Fibroblast of the conjunctiva (primary cell): ENCODE measurements around the gene USP3.

Experiments used
- DNase-seq: peaks from one replicate; pipeline ENCODE4 v3.0.0-alpha.2; 2010; ENCODE audit warnings: low read depth

The USP3 gene

DNA sequence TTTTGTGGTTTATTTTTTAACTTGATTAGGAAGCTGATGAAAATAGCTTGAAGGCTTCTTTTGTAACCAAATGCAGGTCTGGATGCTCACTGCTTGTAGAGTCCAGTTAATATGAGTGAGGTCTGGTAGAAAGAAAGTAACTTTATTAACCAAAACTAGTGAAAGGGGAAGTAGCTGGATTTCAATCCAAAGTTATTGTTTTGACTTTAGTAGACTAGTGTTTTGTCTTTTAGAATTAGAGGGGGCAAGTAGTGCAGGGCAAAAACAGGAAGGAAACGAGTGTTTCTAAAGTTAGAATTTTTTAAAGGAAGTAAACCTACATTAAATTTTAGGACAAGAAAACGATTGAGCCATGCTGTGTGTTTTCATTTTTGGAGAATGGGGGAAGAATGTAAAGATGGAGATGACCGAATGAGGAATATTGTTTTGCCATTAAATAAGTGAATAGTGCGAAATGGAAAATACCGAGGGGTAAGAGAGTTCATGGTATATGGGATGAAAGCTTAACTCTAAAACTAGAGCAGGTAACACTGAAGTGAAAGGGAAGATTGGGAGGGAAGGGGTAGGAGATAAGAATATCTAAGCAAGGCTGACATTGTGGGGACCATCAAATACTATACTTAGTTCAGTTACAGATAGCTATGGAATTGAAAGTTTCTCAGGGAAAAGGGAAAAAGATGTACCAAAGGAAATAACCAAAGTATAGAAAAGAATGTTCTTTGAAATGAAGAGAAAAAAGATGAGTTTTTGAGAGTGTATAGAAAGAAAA is 40.0 kb downstream of the USP3 start:
- DNase-seq: no peak

- DNase-seq: no peak
Measured at GRCh38 chr15:63545520-63545919, 41.1 kb downstream of the USP3 start.

- no peak for DNase-seq
Measured at GRCh38 chr15:63551400-63551799, 47.0 kb downstream of the USP3 start.

- peak; percentile 77 for DNase-seq
Measured at GRCh38 chr15:63553388-63553791, 49.0 kb downstream of the USP3 start.

DNA sequence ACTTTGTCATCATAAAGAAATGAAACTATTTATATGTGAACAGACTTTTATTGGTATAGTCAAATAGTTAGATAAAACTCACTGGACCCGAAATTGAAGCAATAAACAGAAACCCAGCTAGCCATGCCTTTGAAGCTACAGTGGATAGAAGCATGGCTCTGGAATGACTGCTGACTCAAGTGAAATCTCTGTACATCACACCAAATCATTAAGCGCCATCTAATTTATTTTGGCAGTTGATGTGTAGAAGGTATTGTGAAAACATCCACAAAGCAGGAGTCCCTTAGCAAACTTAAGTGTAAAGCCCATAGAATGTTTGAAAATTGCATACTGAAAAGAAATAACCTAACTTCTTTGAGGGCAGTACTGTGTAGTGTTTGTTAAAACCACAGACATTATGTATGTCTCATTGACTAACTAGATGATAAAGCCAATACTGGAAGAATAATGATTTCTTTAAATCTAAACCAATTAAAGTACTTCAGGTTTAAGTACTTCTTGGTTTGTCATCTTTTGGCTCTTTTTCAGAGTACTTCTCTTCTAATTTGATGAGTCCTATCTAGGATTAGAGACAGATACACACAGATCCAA is 50.0 kb downstream of the USP3 start:
- DNase-seq: no peak

GRCh38 chr15:63555507-63555906 is 51.1 kb downstream of the USP3 start:
- DNase-seq: no peak

DNA sequence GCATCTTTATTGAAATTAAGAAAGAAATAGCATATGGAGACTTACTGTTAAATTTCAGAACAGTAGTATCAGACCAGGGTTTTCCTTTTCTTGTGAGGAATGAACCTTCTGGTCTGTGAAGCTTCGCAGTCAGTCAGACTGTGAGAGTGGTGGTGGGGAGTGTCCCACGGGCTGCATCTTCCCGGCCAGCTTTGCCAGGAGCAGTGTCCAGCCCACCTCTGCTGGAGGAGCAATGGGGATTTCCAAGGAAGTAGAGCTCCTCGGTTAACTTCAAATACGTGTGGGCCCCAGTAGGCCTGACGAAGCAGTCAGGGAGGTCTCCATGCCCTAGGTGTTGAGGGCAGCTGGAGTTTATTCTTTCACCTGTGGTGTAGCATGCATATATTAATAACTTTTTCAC is 51.9 kb downstream of the USP3 start:
- DNase-seq: no peak

DNA sequence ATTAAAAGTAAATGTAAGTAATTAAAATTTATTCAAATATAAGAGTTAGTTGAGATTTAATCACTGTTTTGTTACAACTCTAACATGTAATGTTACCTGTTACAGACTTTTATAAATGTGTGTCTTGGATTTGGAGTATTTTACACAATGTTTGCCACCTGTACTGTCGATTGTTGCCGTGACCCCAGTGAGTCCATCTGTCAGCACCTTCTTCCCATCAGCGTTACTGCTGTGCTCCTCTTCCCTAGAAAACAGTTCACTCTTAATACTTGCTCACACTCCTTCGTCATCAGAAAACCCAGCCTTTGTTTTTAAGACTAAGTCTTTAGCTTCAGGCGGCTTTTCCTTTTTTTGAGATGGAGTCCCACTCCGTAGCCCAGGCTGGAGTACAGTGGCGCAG is 52.3 kb downstream of the USP3 start:
- DNase-seq: no peak

DNA sequence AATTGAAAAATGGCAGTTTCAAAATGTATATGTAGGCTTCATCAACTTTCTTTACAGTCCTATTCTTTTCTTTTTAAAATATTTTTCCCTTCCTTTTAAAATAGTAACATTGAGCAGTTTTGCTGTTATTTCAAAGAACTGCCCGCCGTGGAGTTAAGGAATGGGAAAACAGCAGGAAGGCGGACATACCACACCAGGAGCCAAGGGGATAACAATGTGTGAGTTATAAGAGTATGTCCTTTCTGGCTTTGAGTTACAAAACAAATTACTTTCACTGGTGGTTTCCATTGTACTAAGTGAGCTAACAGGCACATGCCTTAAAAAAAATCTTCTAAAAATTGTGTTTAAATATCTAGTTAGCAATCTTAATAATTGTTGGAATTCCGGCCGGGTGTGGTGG is 55.4 kb downstream of the USP3 start:
- DNase-seq: no peak

- DNase-seq: no peak
Measured at GRCh38 chr15:63560741-63561448, 56.5 kb downstream of the USP3 start.

GRCh38 chr15:63564093-63564492 is 59.7 kb downstream of the USP3 start:
- no peak for DNase-seq

- no peak for DNase-seq
Measured at GRCh38 chr15:63565536-63566186, 61.3 kb downstream of the USP3 start.

DNA sequence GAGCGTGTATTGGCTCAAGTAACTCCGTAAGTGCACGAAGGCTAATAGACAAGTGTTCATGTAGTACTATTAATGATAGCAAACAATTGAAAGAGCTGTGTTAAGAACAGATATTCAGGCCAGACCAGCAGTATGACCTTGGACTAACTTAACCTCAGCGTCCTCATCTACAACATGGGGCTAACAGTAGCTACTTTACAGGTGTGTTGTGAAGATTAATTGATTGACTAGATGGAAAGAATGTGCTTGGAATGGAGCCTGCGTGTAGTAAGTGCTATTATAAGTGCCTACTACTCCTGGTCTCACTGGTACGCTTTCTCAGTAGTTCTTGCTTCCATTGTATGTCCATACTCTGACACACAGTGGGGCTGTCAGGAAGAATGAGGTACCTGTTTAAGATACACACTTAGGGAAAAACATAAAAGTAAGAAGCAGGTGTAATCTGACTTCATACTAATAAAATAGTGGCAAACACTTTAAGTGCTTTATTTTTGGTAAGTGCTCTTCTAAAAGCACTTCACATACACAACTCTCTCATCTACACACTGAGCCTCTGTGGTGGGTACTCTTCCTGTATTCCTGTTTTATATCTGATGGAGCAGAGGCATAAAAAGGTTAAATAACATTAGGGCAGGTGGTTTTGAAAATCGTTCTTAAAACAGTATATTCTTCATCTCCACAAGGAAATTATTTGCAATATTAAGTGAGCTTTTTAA is 68.5 kb downstream of the USP3 start:
- DNase-seq: no peak

GRCh38 chr15:63573533-63573932 is 69.1 kb downstream of the USP3 start:
- DNase-seq: no peak

DNA sequence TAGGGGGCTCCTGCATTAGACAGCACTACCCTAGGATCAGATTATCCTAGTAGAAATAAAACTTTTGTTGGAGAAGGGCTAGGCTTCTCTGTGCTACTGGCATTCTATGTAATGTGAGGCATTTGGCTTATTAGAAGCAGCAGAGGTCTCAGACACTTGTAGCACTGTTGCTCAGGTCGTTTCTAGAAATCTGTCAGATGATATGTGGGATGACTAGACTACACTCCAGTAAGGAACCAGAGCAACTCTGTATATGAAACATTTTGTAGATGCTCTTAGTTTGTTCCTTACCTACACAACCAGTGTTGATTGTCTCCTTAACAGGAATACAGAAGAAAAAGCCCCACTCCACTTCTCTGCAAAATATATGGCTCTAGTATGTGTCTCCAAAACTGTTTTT is 70.9 kb downstream of the USP3 start:
- DNase-seq: no peak

GRCh38 chr15:63576441-63576840 is 72.0 kb downstream of the USP3 start:
- no peak for DNase-seq

- no peak for DNase-seq
Measured at GRCh38 chr15:63582179-63582578, 77.8 kb downstream of the USP3 start.

DNA sequence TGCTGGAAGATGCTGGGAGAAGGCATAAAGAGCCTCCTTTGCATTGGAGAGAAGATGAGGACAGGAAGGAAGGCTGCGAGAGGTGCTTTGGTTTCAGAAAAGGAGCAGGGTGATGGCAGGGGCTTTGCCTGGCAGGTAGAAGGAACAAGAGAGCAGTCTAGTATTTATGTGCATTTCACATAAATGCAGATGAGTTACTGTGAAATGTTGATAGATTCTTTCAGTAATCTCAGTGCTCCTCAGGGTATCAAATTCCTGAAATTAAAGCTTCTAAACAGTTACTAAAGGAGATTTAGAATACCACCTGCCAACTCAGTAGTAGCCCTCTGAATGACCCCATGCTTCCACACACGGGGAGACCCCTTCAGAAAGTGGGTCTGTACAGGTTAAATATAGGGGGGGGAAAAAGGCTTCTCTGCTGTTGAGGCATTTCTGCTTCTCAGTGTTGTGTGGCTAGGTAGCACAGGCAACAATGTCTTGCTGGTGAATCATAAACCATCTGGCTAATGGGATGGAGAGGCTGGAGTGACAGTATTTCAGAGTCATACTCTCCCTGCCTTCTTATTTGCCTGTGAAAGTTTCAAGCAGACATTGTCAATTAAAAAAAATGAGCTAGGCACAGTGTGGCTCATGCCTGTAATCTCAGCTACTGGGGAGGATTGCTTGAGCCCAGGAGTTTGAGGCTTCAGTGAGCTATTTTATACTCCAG is 78.5 kb downstream of the USP3 start:
- DNase-seq: no peak

DNA sequence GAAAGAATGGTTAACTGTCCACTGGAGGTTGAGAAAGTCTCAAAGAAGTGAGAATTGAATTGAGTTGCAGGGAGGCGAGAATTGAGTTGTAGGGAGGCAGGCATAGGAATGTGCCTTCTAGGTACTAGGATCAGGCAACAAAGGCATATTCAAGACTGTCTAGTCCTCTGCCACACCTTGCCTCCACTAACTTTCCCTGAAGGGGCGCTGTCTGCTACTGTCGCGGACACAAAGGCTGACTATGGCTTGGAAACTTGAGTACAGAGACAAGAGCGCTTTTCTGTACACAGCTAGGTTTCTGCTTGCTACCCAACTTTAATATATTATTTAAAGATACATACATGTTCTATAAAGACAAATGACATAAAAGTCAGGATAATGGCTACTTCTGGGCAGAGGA is 82.4 kb downstream of the USP3 start:
- no peak for DNase-seq

GRCh38 chr15:63587527-63587926 is 83.1 kb downstream of the USP3 start:
- no peak for DNase-seq

- no peak for DNase-seq
Measured at GRCh38 chr15:63588826-63589225, 84.4 kb downstream of the USP3 start.
